ENCODE results near the gene LRRC23. TPM values are rescaled to one million over a fixed set of nuclear protein-coding genes. Genes with fewer than 3 reads are reported as not detected.

LRRC23 gene
- total and polyA plus RNA-seq, 9 of the 15 experiments (the other 6 are each of a cell fraction or from before 2014, with no cell fraction given) = 2.2 to 7.0 (median 3.0) TPM

DNA sequence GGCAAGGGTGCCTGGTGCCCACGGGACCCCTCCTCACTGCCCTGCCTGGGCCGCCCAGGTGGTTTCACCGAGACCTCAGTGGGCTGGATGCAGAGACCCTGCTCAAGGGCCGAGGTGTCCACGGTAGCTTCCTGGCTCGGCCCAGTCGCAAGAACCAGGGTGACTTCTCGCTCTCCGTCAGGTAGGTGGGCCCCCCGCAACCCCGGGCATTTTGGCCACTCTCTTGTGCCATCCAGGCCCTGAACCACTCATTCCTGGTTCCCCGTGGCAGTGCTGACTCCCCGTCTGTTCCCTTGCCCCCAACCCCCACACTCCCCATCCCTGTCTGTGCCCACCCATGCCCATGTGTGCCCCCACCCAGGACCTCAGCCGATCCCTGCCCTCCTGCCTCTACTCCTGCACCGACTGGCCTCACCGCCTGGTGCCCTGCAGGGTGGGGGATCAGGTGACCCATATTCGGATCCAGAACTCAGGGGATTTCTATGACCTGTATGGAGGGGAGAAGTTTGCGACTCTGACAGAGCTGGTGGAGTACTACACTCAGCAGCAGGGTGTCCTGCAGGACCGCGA lies 47.0 kb downstream of the LRRC23 start:
- DNase-seq (ENCODE audit: extremely low read depth in 1 of 4, low spot score in 3 of 4) (no peak), FAIRE-seq (no peak), ATAC-seq (no peak)
- H4K20me1 ChIP-seq (replicated peaks; ENCODE audit: control insufficient read depth, insufficient read depth, low read length) = no peaks in the 10 kb centered on the region
- no peak overlapping the region for H3K4me3 ChIP-seq
- H3K27me3 ChIP-seq (ENCODE audit: control insufficient read depth in 2 of 2, insufficient read depth in 2 of 2, low read length in 2 of 2) = no peaks in the 10 kb centered on the region
- H3K27ac ChIP-seq (ENCODE audit: extremely low read depth, low read depth, low read length) = no peak overlapping the region
- 77% methylated on average over 8 of the region's 20 CpGs for WGBS (ENCODE audit: insufficient coverage, low coverage, missing lambda C conversion rate)
- no peaks in the 10 kb centered on the region for H3K79me2 ChIP-seq (ENCODE audit: control insufficient read depth, insufficient read depth, low read length)
- H3K9ac ChIP-seq (ENCODE audit: insufficient read depth in 1 of 2, low read depth in 2 of 2, low read length in 2 of 2) = peak overlapping the region in 1 of 2 experiments; percentile 31; a peak in 1 of 4 replicates
- ChIA-PET POLR2A (interaction anchor here (0.7 kb wide), 1 partner anchor 9 kb away, joined by 3 read pairs; no protein-coding TSS in a partner anchor), CTCF (ENCODE audit: low intra/inter-chr PET ratio) (interaction anchor here (0.5 kb wide), 1 partner anchor 20 kb away, joined by 5 read pairs; no protein-coding TSS in a partner anchor)
- in situ Hi-C loops (cut with MboI) (no loop called here), intact Hi-C loops (cut with micrococcal nuclease) (no loop called here)
- no peak overlapping the region for H2AFZ ChIP-seq (ENCODE audit: low read depth, low read length)
- no TSS peak for BruUV-seq (replicated peaks)
- peaks cover 8 to 57% of the 10 kb centered on the region in 2 experiments for H3K4me1 ChIP-seq (replicated peaks in 1 of 2; ENCODE audit: control insufficient read depth in 2 of 2, insufficient read depth in 2 of 2, low read length in 2 of 2)
- H3K9me1 ChIP-seq (ENCODE audit: control insufficient read depth, insufficient read depth, low read length) = no peaks in the 10 kb centered on the region
- no peaks in the 10 kb centered on the region for H3K36me3 ChIP-seq (ENCODE audit: control insufficient read depth, insufficient read depth, low read length)
- no peaks in the 10 kb centered on the region for H3K9me3 ChIP-seq (replicated peaks; ENCODE audit: control insufficient read depth, insufficient read depth, low read depth, low read length)
- no peak for TF ChIP-seq MECOM (CRISPR knock-in tag; IDR thresholded peaks at IDR 0.05)
- no peak overlapping the region for H3K4me2 ChIP-seq (ENCODE audit: insufficient read depth, low read length)

DNA sequence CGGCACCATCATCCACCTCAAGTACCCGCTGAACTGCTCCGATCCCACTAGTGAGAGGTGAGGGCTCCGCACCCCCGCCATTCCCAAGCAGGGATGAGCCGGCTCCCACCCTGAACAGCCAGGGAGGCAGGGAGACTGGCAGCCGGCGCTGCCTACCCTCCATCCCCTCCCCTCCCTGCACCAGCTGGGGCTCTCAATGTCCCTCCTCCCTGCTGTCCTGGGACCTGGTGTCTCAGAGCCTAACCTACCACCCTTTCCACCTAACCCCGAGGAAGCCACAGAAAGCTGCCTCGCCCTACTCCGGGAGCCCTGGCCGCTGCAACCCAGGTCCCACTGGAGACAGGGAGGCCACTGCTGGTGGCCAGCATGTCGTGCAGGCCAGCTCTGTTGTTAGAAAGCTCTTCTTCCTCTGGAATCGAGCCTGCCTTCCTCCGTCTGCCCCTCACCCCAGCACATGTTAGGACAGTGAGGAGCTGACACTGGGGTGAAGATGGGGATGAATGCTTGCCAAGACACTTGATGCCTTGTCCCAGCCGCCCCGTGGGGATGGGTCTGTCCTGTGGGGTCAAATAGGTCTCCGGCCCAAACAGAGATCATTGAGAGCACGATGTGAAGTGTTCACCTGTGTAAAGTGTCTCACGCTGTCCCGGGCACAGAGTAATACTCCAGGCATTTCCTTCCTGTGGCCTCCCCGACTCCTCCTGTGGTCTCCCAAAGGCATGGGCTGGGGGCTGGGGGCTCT lies 47.7 kb downstream of the LRRC23 start:
- no peak overlapping the region for H3K27ac ChIP-seq (ENCODE audit: extremely low read depth, low read depth, low read length)
- intact Hi-C loops (cut with micrococcal nuclease) = no loop called here
- peaks cover 8 to 54% of the 10 kb centered on the region in 2 experiments for H3K4me1 ChIP-seq (replicated peaks in 1 of 2; ENCODE audit: control insufficient read depth in 2 of 2, insufficient read depth in 2 of 2, low read length in 2 of 2)
- no peaks in the 10 kb centered on the region for H4K20me1 ChIP-seq (replicated peaks; ENCODE audit: control insufficient read depth, insufficient read depth, low read length)
- no peaks in the 10 kb centered on the region for H3K9me1 ChIP-seq (ENCODE audit: control insufficient read depth, insufficient read depth, low read length)
- no peaks in the 10 kb centered on the region for H3K9me3 ChIP-seq (replicated peaks; ENCODE audit: control insufficient read depth, insufficient read depth, low read depth, low read length)
- no peaks in the 10 kb centered on the region for H3K79me2 ChIP-seq (ENCODE audit: control insufficient read depth, insufficient read depth, low read length)
- 84% methylated on average over 9 of the region's 22 CpGs for WGBS (ENCODE audit: insufficient coverage, low coverage, missing lambda C conversion rate)
- no peak overlapping the region for H3K4me2 ChIP-seq (ENCODE audit: insufficient read depth, low read length)
- no peak for FAIRE-seq
- no peak for TF ChIP-seq ZBTB17 (CRISPR knock-in tag; IDR thresholded peaks at IDR 0.05)
- no peak for TF ChIP-seq SMARCC2 (IDR thresholded peaks at IDR 0.05; ENCODE audit: low read depth)
- no peak for TF ChIP-seq ZNF232 (CRISPR knock-in tag; IDR thresholded peaks at IDR 0.05)
- TF ChIP-seq ATF1 (CRISPR knock-in tag; IDR thresholded peaks at IDR 0.05) = no peak
- TF ChIP-seq ATF1 (tag; IDR thresholded peaks at IDR 0.05) = no peak
- H3K4me3 ChIP-seq = no peak overlapping the region
- ChIA-PET CTCF (ENCODE audit: low intra/inter-chr PET ratio) (interaction anchor here (0.5 kb wide), 1 partner anchor 21 kb away, joined by 5 read pairs; no protein-coding TSS in a partner anchor), POLR2A (interaction anchor here (0.7 to 1.2 kb wide), 2 partner anchors 9 to 31 kb away, joined by 3 read pairs; no protein-coding TSS in a partner anchor)
- H3K36me3 ChIP-seq (ENCODE audit: control insufficient read depth, insufficient read depth, low read length) = no peaks in the 10 kb centered on the region
- H3K27me3 ChIP-seq (ENCODE audit: control insufficient read depth in 2 of 2, insufficient read depth in 2 of 2, low read length in 2 of 2) = no peaks in the 10 kb centered on the region
- H3K9ac ChIP-seq (ENCODE audit: insufficient read depth in 1 of 2, low read depth in 2 of 2, low read length in 2 of 2) = peak overlapping the region in 1 of 2 experiments; percentile 78; a peak in 2 of 4 replicates
- DNase-seq (ENCODE audit: extremely low read depth in 1 of 4, low spot score in 3 of 4) = no peak
- no TSS peak for BruUV-seq (replicated peaks)
- H2AFZ ChIP-seq (ENCODE audit: low read depth, low read length) = no peak overlapping the region
- in situ Hi-C loops (cut with MboI) = no loop called here
- no peak for ATAC-seq
